ENCODE measurements around the gene SPTBN5.

Gene SPTBN5

DNA sequence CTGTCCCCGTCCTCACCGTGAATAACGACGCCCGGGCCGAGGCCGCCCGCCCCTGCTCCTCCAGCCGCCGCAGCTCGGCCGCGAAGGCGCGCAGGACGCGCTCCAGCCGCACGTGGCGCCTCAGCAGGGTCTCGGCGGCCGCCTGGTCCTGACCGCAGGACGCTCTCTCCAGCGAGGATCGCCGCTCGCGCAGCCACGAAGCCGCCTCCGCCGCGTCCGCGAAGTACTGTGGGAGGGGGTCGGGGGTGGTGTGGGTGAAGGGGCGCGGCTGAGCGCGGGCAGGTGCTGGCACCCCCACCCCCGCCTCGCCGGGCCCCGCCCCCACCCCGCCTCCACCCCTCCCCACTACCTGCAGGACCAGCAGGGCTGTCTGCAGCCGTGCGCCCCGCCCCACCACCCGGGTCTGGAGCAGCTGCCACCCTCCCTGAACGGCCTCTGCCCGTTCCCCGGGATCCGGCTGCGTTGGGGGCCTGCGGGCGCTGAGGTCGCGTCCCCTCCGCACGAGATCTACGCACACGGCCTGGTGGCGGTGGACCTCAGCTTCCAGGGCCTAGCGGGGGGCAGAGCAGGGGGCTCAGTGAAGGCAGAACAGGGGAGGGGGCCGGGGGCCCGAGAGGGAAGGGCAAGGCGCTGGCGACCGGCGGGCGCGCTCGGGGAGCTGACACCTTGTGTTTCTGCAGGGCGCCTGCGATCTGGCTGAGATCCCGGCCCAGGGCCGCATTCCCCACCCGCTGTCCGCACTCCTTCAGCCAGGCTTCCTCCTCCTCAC, 11.7 kb downstream of the SPTBN5 start:
- DNase-seq = no peak

DNA sequence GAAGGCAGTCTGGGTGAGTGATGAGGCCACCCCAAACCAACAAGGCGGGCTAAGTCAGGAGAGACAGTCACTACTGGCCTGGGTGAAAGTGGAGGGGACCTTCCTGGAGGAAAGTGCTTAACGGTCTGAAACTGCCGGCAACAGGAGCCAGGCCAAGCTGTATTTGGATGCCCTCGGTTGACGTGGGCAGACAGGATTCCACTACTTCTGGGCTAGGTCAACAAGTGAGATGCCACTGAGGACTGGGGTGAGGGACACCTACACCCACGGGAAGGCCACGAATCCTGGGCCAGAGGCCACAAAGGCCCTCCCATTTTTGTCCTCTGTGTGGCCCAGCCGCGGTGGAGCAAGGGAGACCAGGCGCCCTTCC, 12.3 kb downstream of the SPTBN5 start:
- DNase-seq = no peak

DNA sequence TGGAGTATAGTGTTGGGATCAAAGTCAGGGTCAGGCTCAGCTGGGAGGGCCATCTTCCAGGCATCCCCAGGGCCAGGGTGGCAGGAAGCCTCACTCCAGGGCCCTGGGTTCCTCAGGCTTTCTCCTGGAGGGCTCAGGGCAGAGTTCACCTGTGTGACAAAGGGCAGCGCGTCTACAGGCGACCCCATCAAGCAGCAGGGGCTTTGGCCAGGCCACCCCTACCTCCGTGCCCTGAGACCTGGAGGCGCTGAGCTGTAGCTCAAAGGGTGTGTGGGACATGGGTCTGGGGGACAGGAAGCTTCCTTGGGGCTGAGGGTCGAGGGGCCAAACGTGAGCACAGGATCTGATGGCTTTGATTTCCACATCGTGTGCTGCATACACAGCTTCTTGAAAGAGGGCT, 12.8 kb downstream of the SPTBN5 start:
- DNase-seq = no peak

GRCh38 chr15:41880156-41880877, 13.5 kb downstream of the SPTBN5 start:
- DNase-seq = no peak

DNA sequence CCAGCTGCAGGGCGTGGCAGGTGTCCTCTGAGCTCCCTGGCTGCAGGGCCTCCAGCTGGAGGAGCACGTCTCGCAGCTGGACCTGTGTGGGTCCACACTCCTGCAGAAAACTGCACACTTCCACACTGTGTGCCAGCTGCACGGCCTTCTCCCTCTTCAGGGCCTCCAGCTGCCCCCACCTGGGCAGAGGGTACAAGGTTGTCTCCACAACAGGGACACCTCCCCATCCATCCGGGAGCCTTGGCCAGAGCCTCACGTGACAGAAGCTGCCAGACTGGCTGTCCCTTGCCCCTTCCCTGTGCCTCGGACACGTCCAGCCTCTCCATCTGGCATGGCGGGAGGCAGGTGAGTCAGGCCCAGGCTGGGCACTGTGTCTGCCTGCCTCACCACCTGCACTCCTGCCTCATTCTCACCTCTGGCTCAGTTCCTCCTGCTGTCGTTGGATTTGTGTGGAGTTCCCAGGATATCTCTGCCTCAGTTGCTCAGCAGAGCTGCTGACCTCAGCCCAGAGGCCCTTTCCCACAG, 14.5 kb downstream of the SPTBN5 start:
- no peak for DNase-seq

DNA sequence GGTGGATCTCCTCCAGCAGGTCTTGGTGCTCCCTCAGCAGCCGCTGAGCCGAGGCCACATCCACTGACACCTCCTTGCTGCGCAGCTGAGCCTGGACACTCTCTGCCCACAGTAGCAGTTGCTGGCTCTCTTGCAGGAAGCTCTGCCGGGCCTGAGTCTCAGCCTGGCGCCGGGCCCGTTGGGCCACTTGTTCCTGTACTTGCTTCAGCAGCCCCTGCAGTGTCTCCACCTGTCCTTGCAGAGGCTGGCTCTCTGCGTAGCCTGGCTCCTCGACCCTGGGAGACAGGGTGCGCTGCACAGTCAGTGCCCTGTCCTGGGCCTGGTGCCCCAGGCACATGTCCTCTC, 15.5 kb downstream of the SPTBN5 start:
- DNase-seq = no peak

GRCh38 chr15:41877631-41878354, 16.1 kb downstream of the SPTBN5 start:
- DNase-seq = no peak

GRCh38 chr15:41876689-41877088, 17.2 kb downstream of the SPTBN5 start:
- no peak for DNase-seq

GRCh38 chr15:41876007-41876406, 17.8 kb downstream of the SPTBN5 start:
- no peak for DNase-seq

- no peak for DNase-seq
These were observed 19.1 kb downstream of the SPTBN5 start for GRCh38 chr15:41874736-41875135.

- no peak for DNase-seq
These were observed 20.1 kb downstream of the SPTBN5 start for GRCh38 chr15:41873711-41874110.

DNA sequence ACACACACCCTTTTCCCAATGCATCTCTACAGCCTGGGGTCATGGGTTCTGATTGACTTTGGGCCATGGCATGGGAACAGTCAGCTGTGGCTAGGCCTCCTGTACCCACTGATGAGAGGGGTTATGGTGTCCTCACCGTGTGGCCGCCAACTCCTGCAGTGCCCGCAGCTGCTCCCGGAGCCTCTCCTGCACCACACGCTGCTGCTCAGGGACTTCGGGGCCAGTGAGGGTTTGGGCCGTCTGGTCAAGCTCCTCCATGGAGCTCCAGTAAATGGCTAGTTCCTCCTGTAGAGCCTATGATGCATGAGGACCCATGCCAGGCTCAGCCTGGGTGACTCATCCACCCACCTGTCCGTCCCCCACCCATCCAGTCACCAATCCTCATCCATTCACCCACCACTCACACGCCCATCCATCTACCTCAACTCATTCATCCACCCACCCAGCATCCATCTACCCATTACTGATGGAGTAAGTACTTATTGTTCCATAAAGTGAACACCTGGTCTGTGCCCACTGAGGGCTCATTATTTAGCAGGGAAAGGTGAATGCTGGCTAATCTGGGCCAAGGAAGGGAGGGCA, 21.6 kb downstream of the SPTBN5 start:
- no peak for DNase-seq

- no peak for DNase-seq
These were observed 22.5 kb downstream of the SPTBN5 start for GRCh38 chr15:41871175-41871905.

- DNase-seq = no peak
These were observed 23.2 kb downstream of the SPTBN5 start for GRCh38 chr15:41870689-41871081.

GRCh38 chr15:41869770-41870688, 23.8 kb downstream of the SPTBN5 start:
- DNase-seq = no peak

DNA sequence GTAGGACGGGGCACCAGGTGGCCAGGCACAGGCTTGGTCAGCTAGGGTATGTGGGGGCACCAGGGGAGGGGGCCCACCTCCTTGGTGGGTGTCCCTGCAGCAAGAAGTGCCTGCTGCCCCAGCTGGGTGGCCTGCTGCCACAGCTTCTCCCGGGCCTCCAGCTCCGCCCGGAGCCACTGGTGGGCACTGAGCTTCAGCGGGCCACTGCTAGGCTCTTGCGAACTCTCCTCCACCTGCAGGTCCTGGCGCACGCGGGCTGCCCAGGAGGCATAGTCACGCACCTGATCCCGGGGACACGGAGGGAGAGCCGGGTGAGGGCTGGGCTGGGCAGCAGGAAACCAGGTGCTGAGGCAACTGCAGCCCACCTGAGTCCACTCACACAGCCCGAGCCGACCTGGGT, 25.5 kb downstream of the SPTBN5 start:
- DNase-seq = no peak

DNA sequence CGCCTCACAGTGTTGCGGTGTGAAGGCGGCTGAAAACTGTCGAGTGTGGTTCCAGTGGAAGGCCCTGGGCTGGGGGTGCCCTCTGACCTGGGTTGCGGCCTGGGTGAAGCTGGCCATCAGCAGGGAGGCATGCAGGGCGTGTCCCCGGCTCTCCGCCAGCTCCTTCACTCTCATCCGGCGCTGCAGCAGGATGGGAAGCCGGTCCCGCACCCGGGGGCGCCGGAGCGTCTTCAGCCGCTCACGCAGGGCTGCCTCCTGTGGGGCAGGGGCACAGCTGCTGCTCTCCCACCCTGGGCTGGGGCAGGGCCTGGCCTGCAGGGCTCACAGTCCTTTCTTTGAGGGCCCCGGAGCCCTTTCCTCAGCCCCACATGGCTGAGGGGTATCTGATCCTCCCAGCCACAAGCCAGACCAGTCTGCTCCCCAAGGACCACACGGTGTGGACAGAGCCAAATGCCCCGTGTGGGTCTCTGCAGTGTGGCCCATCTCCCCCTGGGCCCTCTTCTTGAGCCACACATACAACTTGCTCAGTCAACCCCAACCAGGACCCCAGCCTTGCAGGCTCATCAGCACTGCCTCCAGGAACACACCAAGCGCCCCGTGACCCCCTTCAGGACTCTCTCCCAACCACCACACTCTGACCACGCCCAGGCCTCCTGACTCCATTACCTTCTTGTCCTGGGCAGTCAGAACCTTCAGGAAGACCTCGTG, 26.8 kb downstream of the SPTBN5 start:
- DNase-seq = no peak

DNA sequence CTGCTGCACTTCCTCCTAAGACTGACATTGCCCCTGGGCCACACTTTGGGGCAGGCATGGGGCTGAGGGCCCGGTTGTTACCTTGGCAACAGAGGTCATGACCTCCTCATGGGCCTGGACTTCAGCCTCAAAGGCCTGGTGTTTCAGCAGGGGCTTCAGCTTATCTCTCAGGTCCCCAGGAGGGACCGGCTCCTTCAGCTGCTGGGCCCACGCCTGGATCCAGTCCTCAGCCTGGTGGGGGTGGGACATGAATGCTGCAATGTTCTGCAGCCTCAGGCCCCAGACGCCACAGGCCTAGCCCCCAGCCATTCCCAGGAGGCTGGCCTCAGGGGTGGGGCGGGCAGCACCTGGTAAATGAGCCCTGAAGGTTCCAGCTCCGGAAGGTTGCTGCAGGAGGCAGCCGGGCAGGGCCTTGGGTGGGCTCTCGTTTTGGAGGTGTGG, 27.6 kb downstream of the SPTBN5 start:
- DNase-seq = no peak

DNA sequence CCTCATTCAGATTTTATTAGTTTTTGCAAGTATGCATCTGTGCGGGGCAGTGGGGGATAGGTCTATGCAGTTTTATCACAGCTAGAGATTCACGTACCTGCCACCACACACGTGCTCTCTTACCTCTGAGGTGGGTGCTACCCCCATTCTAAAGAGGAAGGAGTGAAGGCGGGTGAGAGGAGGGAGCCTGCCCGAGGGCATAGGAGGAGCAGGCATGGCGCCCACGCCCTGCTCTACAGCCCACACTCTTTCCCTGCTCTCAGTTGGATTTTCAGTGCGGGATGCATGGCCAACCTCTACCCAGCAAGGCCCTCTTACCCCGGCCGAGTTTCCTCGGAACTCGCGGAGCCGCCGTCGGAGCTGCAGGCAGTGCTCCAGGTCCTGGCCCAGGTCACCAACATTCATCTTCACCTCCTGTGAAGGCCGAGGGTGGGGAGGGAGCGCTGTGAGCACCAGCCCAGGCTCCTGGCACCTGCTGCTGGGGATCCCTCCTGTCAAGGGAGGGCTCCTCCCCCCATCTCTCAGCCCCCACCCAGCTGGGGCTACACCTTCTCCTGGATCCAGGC, 28.3 kb downstream of the SPTBN5 start:
- DNase-seq = no peak

DNA sequence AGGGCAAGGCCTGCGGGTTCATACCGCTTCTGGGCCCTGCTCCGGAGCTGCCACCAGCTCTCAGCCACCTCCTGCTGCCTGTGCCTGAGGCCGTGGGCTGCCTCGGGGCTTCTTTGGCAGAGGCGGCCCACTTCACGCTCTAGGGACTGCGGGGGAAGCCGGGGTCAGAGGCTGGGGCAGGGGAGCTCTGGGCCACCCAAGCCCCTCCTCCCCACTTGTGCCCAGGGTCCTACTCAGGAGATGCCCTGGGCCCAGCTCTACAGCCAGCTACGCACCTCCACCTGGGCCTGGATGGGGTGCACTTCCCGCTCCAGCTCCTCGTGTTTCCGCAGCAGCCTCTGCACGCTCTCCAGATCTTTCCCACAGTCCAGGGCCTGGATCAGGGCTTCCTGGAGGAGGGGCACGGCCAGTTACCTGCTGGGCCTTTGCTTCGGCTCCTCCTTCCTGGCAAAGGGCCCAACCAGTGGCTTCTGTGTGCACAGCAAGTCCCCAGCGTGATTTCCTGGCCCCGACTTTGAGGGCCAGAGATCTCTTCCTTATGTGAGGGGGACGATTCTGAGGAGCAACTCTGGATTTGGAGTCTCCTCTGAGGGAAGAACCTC, 31.2 kb downstream of the SPTBN5 start:
- no peak for DNase-seq

Data from cortex of kidney (tissue), 1 donor.